ENCODE measurements around the gene DCAF4. TPM values are rescaled to one million over a fixed set of nuclear protein-coding genes. Genes with fewer than 3 reads are reported as not detected.

DCAF4 gene, protein sequence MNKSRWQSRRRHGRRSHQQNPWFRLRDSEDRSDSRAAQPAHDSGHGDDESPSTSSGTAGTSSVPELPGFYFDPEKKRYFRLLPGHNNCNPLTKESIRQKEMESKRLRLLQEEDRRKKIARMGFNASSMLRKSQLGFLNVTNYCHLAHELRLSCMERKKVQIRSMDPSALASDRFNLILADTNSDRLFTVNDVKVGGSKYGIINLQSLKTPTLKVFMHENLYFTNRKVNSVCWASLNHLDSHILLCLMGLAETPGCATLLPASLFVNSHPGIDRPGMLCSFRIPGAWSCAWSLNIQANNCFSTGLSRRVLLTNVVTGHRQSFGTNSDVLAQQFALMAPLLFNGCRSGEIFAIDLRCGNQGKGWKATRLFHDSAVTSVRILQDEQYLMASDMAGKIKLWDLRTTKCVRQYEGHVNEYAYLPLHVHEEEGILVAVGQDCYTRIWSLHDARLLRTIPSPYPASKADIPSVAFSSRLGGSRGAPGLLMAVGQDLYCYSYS
- total RNA-seq (ENCODE audit: unreplicated experiment): 7.7 TPM
- long read RNA-seq, partial matches to known transcripts: 1 of 5 reads
- long read RNA-seq, other reads (novel, unspliced or antisense): 3 of 5 reads

DNA sequence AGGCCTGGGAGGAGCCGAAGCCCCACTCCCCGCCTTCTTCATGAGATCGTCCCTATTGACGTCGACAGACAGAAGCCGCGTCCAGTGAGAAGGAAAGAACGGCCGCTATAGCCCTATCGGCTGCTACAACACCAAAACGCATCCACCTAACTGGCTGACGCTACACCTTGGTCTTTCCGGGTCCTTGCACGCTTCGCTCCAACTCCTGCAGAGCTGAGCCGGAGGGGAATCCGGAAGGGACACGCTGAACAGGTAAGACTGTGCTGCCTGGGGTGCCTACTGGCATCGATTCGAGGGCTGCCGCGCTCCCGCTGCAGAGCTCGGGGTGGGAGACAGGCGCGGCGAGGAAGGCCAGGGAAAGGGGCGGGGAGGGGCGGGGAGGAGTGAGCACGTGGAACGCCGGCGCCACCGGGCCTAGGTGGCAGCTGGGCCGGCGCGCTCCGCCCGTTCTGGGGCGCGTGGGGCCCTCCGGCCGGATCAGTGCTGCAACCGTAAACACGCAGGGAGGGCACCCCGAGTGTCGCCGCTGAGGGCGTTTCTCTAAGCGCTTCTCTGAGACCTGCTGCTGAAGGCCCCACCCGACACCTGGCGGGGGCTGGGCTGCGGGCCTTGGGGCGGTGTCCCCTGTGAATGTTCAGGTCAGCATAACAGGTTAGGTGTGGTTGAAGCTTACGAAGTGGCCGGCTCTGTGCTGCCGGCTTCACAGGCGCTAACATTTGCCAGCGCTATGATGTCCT is at the start of gene DCAF4:
Gene DCAF4 (plus strand): TSS at position 173 of the 737 bp plus-strand sequence. CDS start 11,515 bp downstream, outside the sequence.
- TF ChIP-seq, protein P1, sequence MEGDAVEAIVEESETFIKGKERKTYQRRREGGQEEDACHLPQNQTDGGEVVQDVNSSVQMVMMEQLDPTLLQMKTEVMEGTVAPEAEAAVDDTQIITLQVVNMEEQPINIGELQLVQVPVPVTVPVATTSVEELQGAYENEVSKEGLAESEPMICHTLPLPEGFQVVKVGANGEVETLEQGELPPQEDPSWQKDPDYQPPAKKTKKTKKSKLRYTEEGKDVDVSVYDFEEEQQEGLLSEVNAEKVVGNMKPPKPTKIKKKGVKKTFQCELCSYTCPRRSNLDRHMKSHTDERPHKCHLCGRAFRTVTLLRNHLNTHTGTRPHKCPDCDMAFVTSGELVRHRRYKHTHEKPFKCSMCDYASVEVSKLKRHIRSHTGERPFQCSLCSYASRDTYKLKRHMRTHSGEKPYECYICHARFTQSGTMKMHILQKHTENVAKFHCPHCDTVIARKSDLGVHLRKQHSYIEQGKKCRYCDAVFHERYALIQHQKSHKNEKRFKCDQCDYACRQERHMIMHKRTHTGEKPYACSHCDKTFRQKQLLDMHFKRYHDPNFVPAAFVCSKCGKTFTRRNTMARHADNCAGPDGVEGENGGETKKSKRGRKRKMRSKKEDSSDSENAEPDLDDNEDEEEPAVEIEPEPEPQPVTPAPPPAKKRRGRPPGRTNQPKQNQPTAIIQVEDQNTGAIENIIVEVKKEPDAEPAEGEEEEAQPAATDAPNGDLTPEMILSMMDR (IDR thresholded peaks at IDR 0.05; ENCODE audit: unreplicated experiment): no peak
- Mint-ChIP-seq H3K27me3 (ENCODE audit: unreplicated experiment) (peaks cover 4% of the 10 kb centered on the region), H3K9me3 (ENCODE audit: unreplicated experiment) (no peaks in the 10 kb centered on the region), H3K4me1 (ENCODE audit: unreplicated experiment) (no peaks in the 10 kb centered on the region), H3K4me3 (ENCODE audit: unreplicated experiment) (peak within 1 kb of the TSS; percentile 92), H3K36me3 (ENCODE audit: low read depth, unreplicated experiment) (no peaks in the 10 kb centered on the region), H3K27ac (ENCODE audit: unreplicated experiment) (peak within 1 kb of the TSS; percentile 42)
- DNase-seq (ENCODE audit: low spot score): peak; percentile 90

DNA sequence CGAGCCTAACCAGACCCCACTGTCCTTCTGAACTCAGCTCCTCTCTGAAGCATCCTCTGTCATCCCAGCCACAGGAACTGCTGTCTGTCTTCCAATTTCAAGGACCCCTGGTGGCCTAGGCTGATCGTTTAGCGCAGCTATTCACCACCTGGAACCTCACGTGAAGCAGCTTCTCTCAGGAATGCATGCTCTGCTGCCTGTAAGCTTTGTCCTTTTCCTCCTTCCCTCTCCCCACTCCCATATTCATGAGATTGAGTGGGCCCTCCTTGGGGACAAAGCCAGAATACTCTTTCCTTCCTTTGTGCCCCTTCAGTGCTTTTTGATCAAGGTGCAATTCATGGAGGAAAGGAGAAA is 49.6 kb upstream of the DCAF4 start:
- TF ChIP-seq, protein P1 (IDR thresholded peaks at IDR 0.05; ENCODE audit: unreplicated experiment): no peak
- no peak for DNase-seq (ENCODE audit: low spot score)
- peaks cover 6% of the 10 kb centered on the region for H3K4me1 Mint-ChIP-seq (ENCODE audit: unreplicated experiment)

DNA sequence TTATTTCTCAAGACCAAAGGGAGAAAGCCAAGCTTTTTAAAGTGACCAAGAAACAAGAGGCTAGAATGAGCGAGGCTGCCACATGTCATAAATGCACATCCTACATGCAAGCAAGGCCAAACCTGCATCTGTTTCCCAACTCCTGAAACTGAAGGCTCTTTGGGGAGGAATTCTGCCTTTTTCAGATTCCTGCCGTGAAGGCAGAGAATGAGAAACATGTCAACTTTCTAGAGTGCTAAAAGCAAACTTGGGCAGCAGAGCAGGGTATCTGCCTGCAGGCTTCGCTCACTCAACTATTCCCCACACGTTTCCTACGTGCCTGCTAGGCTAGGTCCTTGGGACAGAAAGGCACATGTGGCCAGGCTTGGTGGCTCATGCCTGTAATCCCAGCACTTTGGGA is 47.5 kb upstream of the DCAF4 start:
- peaks cover 10% of the 10 kb centered on the region for H3K4me1 Mint-ChIP-seq (ENCODE audit: unreplicated experiment)
- H3K9me3 Mint-ChIP-seq (ENCODE audit: unreplicated experiment): no peaks in the 10 kb centered on the region
- H3K27ac Mint-ChIP-seq (ENCODE audit: unreplicated experiment): no peak overlapping the region
- no peaks in the 10 kb centered on the region for H3K36me3 Mint-ChIP-seq (ENCODE audit: low read depth, unreplicated experiment)
- TF ChIP-seq, protein P1 (IDR thresholded peaks at IDR 0.05; ENCODE audit: unreplicated experiment): no peak
- H3K27me3 Mint-ChIP-seq (ENCODE audit: unreplicated experiment): peaks cover 3% of the 10 kb centered on the region
- H3K4me3 Mint-ChIP-seq (ENCODE audit: unreplicated experiment): no peak overlapping the region
- DNase-seq (ENCODE audit: low spot score): no peak

More for the DNA sequence above, 49.6 kb upstream of the DCAF4 start:
- no peaks in the 10 kb centered on the region for H3K36me3 Mint-ChIP-seq (ENCODE audit: low read depth, unreplicated experiment)
- no peaks in the 10 kb centered on the region for H3K9me3 Mint-ChIP-seq (ENCODE audit: unreplicated experiment)
- H3K27me3 Mint-ChIP-seq (ENCODE audit: unreplicated experiment): peaks cover 3% of the 10 kb centered on the region
- no peak overlapping the region for H3K4me3 Mint-ChIP-seq (ENCODE audit: unreplicated experiment)
- H3K27ac Mint-ChIP-seq (ENCODE audit: unreplicated experiment): no peak overlapping the region

DNA sequence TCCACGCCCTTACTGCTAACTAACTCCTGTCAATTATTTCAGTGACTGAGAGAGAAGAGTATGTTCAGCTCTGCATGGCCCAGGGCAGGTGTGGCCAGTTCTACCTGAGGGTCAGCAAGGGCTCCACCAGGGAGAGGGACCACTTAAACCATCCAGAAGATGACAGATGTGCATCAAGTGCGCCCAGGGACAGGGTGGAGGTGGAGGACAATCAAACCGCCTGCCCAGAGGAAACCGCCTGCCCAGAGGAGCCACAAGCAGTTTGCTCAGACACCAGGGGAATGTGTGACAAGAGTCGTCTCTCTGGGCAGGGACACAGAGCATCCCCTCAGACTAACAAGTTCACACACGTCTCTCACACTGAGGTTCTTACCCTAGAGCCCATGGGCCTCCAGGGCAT is 46.8 kb upstream of the DCAF4 start:
- no peaks in the 10 kb centered on the region for H3K36me3 Mint-ChIP-seq (ENCODE audit: low read depth, unreplicated experiment)
- H3K4me1 Mint-ChIP-seq (ENCODE audit: unreplicated experiment): peaks cover 13% of the 10 kb centered on the region
- TF ChIP-seq, protein P1 (IDR thresholded peaks at IDR 0.05; ENCODE audit: unreplicated experiment): no peak
- no peak overlapping the region for H3K4me3 Mint-ChIP-seq (ENCODE audit: unreplicated experiment)
- DNase-seq (ENCODE audit: low spot score): no peak
- H3K9me3 Mint-ChIP-seq (ENCODE audit: unreplicated experiment): no peaks in the 10 kb centered on the region
- peaks cover 3% of the 10 kb centered on the region for H3K27me3 Mint-ChIP-seq (ENCODE audit: unreplicated experiment)
- H3K27ac Mint-ChIP-seq (ENCODE audit: unreplicated experiment): no peak overlapping the region
